HepG2 (cell line): ENCODE results near the gene SLC24A4.

Source experiments
- HOXA7 ChIP-seq: sonication (generic); formaldehyde crosslinking; IDR thresholded peaks from 2 replicates; pipeline ENCODE4 v1.8.1; 2022; ENCODE audit warnings: mild to moderate bottlenecking, missing genetic modification reagents, moderate library complexity
- KAT7 ChIP-seq: IDR thresholded peaks from 2 replicates; pipeline ENCODE4 v1.6.1; 2018; ENCODE audit warnings: borderline replicate concordance, missing compliant biosample characterization
- KDM4B ChIP-seq: sonication (generic); formaldehyde crosslinking; IDR thresholded peaks from 2 replicates; pipeline ENCODE4 v1.4.0; 2020; ENCODE audit warnings: missing genetic modification reagents
- POLR2AphosphoS5 ChIP-seq: IDR thresholded peaks from 2 replicates; pipeline ENCODE4 v1.6.1; 2012; ENCODE audit warnings: low read depth, low read length
- TAF1 ChIP-seq: sonication (generic); formaldehyde crosslinking; IDR thresholded peaks from 2 replicates; pipeline ENCODE4 v1.4.0; 2020; ENCODE audit warnings: missing genetic modification reagents
- ZNF24 ChIP-seq: fragments of 450-650 bp; IDR thresholded peaks from 2 replicates; pipeline ENCODE4 v1.6.1; 2017; ENCODE audit warnings: antibody characterized with exemption, mild to moderate bottlenecking
- ZNF331 ChIP-seq: sonication (generic); formaldehyde crosslinking; IDR thresholded peaks from 2 replicates; pipeline ENCODE4 v1.4.0; 2020; ENCODE audit warnings: missing genetic modification reagents
- ZNF83 ChIP-seq: sonication (generic); formaldehyde crosslinking; IDR thresholded peaks from 2 replicates; pipeline ENCODE4 v1.4.0; 2020; ENCODE audit warnings: missing genetic modification reagents, mild to moderate bottlenecking, borderline replicate concordance
- TF ChIP-seq, protein P1 (sequence below): sonication (generic); formaldehyde crosslinking; IDR thresholded peaks from 2 replicates; pipeline ENCODE4 v1.4.0; 2020; ENCODE audit warnings: missing genetic modification reagents, low read depth, mild to moderate bottlenecking, borderline replicate concordance
- TF ChIP-seq, protein P2 (sequence below): sonication (generic); formaldehyde crosslinking; IDR thresholded peaks from 2 replicates; pipeline ENCODE4 v1.5.0; 2020; ENCODE audit warnings: mild to moderate bottlenecking, missing genetic modification reagents, moderate library complexity
- TF ChIP-seq, protein P3 (sequence below): conservative IDR thresholded peaks from 2 replicates; pipeline ENCODE4 v1.6.1; 2018; ENCODE audit warnings: missing genetic modification reagents
- TF ChIP-seq, protein P4 (sequence below): sonication (generic); formaldehyde crosslinking; IDR thresholded peaks from 2 replicates; pipeline ENCODE4 v1.4.0; 2020; ENCODE audit warnings: missing genetic modification reagents
- TF ChIP-seq, protein P5 (sequence below): sonication (generic); formaldehyde crosslinking; IDR thresholded peaks from 2 replicates; pipeline ENCODE4 v1.4.0; 2020; ENCODE audit warnings: low read depth, mild to moderate bottlenecking, missing genetic modification reagents
- TF ChIP-seq, protein P6 (sequence below), 2 experiments: sonication (generic) in 1 of 2; formaldehyde crosslinking in 1 of 2; IDR thresholded peaks; 2 replicates each; pipeline versions ENCODE4 v1.5.1 to v1.6.1; 2011 to 2020; ENCODE audit warnings: borderline replicate concordance in 1 of 2, low read depth in 1 of 2, low read length in 1 of 2, mild to moderate bottlenecking in 1 of 2, missing genetic modification reagents in 1 of 2, moderate library complexity in 1 of 2

DNA sequence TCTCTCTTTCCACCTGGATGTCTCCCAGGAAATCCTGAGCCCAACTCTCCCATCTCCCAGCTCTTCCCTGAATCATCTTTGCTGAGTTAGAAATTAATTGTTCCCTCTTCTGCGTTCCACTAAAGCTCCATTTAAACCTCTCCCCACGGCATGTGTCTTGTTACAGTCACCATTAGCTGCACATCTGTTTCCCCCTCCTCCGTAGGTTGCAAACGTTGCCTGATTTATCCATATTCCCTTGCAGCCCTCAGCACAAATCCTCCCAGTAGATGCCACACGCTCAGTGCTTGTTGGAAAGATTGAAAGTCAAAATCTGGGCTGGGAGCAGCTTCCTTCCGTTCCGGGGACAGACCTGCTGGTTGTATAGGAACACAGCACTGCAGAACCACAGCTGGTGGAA is 90.4 kb downstream of the SLC24A4 start:
- TF ChIP-seq, protein P1, sequence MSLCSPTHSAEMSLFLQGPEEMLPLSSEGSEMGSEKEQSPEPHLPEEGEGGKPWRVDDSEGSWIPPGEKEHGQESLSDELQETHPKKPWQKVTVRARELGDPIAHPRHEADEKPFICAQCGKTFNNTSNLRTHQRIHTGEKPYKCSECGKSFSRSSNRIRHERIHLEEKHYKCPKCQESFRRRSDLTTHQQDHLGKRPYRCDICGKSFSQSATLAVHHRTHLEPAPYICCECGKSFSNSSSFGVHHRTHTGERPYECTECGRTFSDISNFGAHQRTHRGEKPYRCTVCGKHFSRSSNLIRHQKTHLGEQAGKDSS (CRISPR knock-in tag) = no peak
- TF ChIP-seq, protein P2, sequence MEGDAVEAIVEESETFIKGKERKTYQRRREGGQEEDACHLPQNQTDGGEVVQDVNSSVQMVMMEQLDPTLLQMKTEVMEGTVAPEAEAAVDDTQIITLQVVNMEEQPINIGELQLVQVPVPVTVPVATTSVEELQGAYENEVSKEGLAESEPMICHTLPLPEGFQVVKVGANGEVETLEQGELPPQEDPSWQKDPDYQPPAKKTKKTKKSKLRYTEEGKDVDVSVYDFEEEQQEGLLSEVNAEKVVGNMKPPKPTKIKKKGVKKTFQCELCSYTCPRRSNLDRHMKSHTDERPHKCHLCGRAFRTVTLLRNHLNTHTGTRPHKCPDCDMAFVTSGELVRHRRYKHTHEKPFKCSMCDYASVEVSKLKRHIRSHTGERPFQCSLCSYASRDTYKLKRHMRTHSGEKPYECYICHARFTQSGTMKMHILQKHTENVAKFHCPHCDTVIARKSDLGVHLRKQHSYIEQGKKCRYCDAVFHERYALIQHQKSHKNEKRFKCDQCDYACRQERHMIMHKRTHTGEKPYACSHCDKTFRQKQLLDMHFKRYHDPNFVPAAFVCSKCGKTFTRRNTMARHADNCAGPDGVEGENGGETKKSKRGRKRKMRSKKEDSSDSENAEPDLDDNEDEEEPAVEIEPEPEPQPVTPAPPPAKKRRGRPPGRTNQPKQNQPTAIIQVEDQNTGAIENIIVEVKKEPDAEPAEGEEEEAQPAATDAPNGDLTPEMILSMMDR (CRISPR knock-in tag) = no peak
- TF ChIP-seq HOXA7 (no peak), POLR2AphosphoS5 (no peak), ZNF24 (no peak), TAF1 (CRISPR knock-in tag) (no peak), KAT7 (CRISPR knock-in tag) (no peak), KDM4B (CRISPR knock-in tag) (no peak), ZNF83 (CRISPR knock-in tag) (no peak), ZNF331 (no peak)
- TF ChIP-seq, protein P3, sequence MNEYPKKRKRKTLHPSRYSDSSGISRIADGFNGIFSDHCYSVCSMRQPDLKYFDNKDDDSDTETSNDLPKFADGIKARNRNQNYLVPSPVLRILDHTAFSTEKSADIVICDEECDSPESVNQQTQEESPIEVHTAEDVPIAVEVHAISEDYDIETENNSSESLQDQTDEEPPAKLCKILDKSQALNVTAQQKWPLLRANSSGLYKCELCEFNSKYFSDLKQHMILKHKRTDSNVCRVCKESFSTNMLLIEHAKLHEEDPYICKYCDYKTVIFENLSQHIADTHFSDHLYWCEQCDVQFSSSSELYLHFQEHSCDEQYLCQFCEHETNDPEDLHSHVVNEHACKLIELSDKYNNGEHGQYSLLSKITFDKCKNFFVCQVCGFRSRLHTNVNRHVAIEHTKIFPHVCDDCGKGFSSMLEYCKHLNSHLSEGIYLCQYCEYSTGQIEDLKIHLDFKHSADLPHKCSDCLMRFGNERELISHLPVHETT (CRISPR knock-in tag) = no peak
- TF ChIP-seq, protein P4, sequence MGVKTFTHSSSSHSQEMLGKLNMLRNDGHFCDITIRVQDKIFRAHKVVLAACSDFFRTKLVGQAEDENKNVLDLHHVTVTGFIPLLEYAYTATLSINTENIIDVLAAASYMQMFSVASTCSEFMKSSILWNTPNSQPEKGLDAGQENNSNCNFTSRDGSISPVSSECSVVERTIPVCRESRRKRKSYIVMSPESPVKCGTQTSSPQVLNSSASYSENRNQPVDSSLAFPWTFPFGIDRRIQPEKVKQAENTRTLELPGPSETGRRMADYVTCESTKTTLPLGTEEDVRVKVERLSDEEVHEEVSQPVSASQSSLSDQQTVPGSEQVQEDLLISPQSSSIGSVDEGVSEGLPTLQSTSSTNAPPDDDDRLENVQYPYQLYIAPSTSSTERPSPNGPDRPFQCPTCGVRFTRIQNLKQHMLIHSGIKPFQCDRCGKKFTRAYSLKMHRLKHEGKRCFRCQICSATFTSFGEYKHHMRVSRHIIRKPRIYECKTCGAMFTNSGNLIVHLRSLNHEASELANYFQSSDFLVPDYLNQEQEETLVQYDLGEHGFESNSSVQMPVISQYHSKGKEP (CRISPR knock-in tag) = no peak
- TF ChIP-seq, protein P5, sequence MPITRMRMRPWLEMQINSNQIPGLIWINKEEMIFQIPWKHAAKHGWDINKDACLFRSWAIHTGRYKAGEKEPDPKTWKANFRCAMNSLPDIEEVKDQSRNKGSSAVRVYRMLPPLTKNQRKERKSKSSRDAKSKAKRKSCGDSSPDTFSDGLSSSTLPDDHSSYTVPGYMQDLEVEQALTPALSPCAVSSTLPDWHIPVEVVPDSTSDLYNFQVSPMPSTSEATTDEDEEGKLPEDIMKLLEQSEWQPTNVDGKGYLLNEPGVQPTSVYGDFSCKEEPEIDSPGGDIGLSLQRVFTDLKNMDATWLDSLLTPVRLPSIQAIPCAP = no peak
- TF ChIP-seq, protein P6, sequence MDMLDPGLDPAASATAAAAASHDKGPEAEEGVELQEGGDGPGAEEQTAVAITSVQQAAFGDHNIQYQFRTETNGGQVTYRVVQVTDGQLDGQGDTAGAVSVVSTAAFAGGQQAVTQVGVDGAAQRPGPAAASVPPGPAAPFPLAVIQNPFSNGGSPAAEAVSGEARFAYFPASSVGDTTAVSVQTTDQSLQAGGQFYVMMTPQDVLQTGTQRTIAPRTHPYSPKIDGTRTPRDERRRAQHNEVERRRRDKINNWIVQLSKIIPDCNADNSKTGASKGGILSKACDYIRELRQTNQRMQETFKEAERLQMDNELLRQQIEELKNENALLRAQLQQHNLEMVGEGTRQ (IDR thresholded peaks at IDR 0.05; ENCODE audit: low read depth, low read length) = no peak
- TF ChIP-seq, protein P6 (CRISPR knock-in tag; IDR thresholded peaks at IDR 0.05; ENCODE audit: borderline replicate concordance) = no peak
